GM18951 (cell line): ENCODE data around the gene RPL7A.
"Not testable (repeated sequence)": the region's sequence is repeated elsewhere in the genome, so short reads cannot be mapped to it uniquely, and the experiment has no call there.

Experiments used
- POLR2A ChIP-seq: IDR thresholded peaks from 4 replicates; pipeline ENCODE4 v1.6.1; 2011; ENCODE audit warnings: mild to moderate bottlenecking; ENCODE audit not compliant: insufficient read length, insufficient read depth; ENCODE audit errors: extremely low read depth
- in situ Hi-C: fragments of 300-500 bp; cut with MboI; formaldehyde crosslinking; loops from one replicate; pipeline ENCODE4 v1.12.0; 2022; ENCODE audit warnings: low sequenced_read_pairs, mixed read lengths, inconsistent platforms; ENCODE audit not compliant: unreplicated experiment

The RPL7A gene

DNA sequence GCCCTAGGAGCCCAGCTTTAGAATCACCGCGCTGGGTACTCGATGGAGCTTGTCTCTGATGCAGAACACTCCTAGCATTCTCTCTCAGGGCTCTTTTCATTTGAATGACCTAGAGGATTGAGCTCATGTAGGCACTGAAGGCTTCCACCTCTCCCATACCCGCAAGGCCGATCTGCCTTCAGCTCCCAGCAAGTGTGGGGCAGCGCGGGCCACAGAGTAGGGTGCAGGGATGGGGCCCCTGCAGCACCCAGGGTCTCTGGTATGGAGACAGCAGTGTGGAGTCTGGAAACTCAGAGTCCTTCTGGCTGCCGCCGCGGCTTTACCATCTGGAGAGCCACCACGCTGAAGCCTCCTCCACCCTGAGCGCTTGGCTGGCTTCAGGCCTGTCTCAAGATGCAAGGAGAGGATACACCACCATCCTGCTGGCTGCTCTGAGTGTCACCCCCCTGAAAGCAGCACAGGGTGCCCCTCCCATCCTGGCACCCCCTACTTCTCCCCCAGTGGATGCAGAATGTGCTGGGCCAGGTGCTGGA is 41.1 kb downstream of the RPL7A start:
- TF ChIP-seq POLR2A: no peak
- in situ Hi-C loops: no loop called here

DNA sequence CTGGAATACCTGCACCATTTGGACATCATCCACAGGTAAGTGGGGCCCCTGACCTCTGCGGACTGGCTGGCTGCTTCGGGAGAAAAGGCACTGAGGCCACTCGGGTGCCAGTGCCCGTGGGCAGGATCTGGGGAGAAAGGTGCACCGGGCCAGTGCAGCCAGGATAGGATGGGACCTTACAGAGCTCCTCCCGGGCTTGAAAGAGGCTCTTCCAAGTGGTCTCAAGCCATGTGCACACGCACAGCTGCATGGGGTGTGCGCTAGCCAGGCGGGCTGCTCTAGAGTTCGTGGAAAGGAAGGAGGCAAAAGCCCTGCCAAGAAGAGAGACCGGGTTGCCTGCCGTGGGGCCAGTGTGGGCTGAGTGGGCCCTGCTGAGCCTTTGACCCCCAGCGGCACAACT is 41.5 kb downstream of the RPL7A start:
- in situ Hi-C loops: no loop called here
- no peak for TF ChIP-seq POLR2A

DNA sequence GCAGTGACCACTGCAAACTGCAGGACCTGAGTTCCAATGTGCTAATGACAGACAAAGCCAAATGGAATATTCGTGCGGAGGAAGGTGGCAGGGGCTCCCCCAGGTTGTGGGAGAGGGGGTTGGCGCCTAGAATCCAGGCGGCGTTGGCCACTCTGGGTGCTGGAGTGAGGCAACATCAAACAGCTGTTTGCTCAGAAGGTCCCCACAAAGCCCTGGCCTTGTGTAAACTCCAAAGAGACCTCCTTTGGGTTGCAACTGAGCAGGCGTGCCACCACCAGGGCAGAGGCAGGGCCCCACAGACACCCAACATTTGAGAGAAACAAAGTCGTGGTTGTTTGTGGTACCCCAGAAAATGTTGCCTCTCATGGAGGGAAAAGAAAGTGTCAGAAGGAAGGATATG is 42.7 kb downstream of the RPL7A start:
- no peak for TF ChIP-seq POLR2A
- in situ Hi-C loops: no loop called here

DNA sequence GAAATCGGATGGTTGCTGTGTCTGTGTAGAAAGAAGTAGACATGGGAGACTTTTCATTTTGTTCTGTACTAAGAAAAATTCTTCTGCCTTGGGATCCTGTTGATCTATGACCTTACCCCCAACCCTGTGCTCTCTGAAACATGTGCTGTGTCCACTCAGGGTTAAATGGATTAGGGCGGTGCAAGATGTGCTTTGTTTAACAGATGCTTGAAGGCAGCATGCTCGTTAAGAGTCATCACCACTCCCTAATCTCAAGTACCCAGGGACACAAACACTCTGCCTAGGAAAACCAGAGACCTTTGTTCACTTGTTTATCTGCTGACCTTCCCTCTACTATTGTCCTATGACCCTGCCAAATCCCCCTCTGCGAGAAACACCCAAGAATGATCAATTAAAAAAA is 43.4 kb downstream of the RPL7A start:
- in situ Hi-C loops: not testable (repeated sequence)

DNA sequence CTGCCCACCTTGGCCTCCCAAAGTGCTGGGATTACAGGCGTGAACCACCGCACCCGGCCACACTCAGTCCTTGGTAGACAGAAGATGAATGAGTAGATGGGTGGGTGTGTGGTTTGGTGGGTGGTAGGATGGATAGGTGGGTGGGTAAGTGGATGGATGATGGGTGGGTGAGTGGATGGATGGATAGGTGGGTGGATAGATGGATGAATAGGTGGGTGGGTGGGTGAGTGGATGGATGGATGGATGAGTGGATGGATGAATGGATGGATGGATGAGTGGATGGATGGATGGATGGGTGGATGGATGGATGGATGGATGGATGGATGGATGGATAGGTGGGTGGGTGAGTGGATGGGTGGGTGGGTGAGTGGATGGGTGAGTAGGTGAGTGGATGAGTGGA is 44.3 kb downstream of the RPL7A start:
- in situ Hi-C loops: not testable (repeated sequence)

DNA sequence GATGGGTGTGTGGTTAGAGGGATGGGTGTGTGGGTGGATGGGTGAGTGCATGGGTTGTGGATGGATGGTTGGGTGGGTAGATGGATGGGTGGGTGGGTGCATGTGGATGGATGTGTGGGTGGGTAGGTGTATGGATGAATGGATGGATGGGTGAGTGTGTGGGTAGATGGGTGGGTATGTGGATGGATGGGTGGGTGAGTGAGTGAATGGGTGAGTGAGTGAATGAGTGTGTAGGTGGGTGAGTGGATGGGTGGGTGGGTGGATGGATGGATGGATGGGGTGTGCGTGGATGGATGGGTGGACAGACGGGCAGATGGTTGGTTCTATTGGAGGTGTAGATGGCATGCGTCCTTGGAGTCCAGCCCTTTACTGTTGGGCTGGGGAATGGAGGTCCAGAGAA is 45.4 kb downstream of the RPL7A start:
- in situ Hi-C loops: no loop called here
- TF ChIP-seq POLR2A: no peak

DNA sequence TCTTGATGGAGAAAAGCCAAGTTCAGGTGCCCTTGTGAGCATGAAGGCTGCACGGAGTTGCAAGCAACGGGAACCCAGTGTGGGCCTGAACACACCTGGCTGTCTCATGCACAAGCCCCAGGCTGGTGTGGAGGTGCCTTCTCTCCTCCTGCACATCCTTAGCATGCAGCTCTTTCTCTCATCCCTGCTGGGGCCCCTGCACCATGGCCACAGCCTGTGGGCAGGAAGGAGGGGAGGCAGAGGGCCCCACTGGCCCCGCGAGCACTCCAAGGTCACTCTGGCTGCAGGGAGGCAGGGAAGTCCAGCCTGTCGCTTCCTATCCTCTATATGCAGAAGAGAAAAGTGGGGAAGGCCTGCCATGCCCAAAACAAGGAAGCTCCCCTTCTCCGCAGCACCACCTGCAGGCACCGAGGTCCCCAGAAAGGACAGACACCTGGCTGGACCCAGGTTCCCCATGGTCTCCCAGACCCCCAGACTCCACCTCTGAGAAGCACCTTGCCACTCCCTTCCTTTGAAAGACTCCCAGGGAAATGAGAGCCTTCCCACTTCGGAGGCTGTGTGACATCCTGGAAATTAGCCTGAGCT is 46.8 kb downstream of the RPL7A start:
- TF ChIP-seq POLR2A: no peak
- in situ Hi-C loops: no loop called here

DNA sequence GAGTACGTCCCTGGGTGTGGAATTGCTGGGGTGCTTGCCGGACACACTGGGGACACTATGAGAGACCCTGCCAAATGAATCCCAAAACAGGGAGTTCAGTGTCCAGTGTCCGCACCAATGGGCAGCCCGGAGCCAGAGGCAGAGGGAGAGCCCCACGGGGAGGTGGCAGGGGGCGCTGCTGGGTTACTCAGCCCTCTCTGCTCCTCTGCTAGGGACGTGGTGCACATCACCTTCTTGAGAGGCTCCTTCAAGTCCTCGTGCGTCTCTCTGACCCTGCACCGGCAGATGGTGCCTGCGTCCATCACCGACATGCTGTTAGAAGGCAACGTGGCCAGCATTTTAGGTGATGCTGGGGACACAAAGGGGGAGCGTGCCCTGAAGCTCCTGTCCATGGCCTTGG is 48.9 kb downstream of the RPL7A start:
- in situ Hi-C loops: no loop called here
- no peak for TF ChIP-seq POLR2A

DNA sequence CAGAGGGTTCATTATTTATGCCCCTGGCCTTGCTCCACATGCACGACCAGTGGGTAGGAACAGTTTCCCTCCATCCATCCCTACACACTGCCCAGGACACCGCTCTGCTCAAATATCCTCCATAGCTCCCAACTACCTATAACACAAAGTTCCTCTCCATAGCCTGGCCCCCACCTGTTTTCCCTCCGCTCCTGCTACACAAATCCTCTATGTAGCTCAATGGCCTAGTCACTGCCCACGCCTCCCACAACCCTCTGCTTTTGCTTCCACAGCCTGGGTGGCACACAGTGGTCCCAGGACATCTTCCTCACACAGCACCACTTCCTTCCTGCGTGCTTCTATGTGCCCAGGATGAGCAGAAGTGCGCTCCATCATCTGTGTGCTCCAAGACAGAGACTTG is 49.4 kb downstream of the RPL7A start:
- in situ Hi-C loops: no loop called here
- TF ChIP-seq POLR2A: no peak

DNA sequence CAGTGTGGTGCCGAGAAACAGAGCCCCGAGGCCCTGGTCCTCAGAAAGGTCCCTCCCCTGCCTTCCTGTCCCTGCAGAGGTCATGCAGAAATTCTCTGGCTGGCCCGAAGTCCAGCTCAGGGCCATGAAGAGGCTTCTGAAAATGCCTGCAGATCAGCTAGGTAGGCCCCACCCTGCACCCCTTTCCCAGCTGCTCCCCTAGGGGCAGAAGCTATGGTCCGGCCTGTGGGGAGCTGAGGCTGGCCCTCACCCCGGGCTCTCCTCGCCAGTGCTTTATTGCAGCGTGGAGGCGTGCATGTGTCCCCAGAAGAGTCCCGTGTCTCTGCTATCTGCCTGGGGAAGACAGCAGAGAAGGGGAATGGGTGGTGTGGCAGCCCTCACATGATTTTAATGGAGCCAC is 49.9 kb downstream of the RPL7A start:
- in situ Hi-C loops: no loop called here
- TF ChIP-seq POLR2A: no peak

DNA sequence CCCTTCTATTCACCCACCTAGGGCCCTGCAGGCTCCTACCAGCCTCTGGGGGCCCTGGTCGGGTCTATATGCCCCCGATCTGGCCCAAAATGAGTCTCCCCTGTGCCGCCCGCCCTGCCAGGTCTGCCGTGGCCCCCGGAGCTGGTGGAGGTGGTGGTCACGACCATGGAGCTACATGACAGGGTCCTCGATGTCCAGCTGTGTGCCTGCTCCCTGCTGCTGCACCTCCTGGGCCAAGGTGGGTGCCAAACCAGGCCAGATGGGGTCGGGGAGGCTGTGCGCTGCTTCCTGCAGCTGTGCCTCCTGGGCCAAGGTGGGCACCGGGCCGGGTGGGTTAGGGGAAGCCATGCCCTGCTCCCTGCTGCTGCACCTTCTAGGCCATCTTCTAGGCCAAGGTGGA is 52.3 kb downstream of the RPL7A start:
- TF ChIP-seq POLR2A: no peak
- in situ Hi-C loops: no loop called here
